Activated CD4-positive, alpha-beta T cell treated with anti-CD3 and anti-CD28 coated beads for 24 hours (primary cell): ENCODE measurements around the gene INPPL1.
"Not testable (repeated sequence)": the region's sequence is repeated elsewhere in the genome, so short reads cannot be mapped to it uniquely, and the experiment has no call there.

Experiments used
- DNase-seq, 2 donors: peaks; one replicate each; pipeline ENCODE4 v3.0.0-alpha.2; 2020; ENCODE audit warnings: low read depth in 2 of 2

Gene INPPL1

DNA sequence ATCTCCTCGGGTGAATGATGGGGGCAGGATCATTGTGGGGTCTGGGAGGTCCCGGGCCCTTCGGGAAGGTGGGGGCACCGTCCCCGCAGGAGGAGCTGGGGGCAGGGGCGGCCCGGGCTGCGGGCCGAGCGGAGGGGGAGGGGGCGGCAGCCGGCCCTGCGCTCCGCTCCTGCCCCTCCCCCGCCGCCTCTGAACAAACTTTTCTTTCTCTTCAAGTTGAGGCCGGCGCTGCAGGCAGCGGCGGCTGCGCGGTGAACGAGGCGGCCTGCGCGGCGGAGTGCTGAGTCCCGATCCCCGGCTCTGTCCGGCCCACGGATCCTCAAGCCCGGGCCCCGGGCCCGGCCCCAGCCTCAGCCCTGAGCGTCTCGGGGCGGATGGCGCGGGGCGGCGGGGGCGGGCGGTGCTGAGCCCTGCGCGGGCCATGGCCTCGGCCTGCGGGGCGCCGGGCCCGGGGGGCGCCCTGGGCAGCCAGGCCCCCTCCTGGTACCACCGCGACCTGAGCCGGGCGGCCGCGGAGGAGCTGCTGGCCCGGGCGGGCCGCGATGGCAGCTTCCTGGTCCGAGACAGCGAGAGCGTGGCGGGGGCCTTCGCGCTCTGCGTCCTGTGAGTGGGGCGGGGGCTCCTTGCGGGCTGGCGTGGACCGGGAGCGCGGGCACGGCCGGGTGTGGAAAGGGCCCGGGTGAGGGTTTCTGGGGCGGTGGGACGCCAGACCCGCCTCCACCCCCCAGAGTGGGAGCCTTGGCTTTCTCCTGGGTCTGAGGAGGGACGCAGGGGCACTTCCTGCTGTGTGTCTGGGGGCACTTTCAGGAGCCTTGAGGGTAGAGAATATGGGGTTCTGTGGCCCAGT, at the start of gene INPPL1:
INPPL1 (plus strand) TSS at position 204 of the 847 bp plus-strand sequence; CDS start at position 422, 218 bp downstream.
- no peak for DNase-seq

DNA sequence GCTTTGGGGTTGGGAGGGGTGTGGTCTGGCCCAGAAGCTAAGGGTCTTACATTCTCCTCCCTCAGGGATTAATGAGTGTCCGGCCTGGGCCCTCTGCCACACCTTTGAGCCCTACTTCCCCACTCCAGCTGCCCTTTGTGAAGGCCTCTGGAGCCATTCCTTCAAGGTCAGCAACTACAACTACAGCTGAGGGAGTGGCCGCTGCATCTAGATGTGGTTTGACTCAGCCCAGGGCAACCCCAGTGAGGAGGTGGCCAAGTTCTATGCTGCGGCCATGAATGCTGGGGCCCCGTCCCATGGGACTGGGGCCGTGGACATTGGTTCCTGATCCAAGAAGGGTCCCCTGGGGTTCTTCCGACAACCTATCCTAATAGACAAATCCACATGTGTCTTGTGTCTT, 46.9 kb upstream of the INPPL1 start:
- DNase-seq = no peak

DNA sequence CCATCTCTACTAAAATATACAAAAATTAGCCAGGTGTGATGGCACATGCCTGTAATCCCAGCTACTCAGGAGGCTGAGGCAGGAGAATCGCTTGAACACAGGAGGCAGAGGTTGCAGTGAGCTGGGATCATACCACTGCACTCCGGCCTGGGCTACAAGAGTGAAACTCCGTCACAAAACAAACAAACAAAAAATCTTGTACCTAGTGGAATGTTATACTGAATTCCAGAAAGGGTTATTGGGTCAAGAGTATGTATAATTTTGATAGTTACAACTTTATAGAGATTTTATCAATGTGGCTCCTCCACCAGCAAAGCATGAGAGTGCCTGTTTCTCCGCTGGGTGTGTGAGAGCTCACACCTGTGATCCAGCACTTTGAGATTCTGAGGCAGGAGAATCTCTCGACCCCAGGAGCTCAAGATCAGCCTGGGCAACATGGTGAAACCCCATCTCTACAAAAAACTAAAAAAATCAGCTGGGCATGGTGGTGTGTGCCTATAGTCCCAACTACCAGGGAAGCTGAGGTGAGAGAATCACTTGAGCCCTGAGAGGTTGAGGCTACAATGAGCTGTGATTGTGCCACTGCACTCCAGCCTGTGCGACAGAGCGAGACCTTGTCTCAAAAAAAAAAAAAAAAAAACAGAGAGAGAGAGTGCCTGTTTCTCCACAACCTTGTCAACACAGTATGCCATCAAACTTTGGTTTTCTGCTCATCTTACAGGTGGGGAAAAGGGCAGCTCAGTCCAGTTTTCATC, 45.3 kb upstream of the INPPL1 start:
- no peak for DNase-seq

GRCh38 chr11:72179804-72180396, 44.7 kb upstream of the INPPL1 start:
- no peak for DNase-seq

- DNase-seq = not testable (repeated sequence)
Observed at GRCh38 chr11:72180892-72181552, 43.5 kb upstream of the INPPL1 start.

GRCh38 chr11:72181553-72181958, 43.0 kb upstream of the INPPL1 start:
- DNase-seq = not testable (repeated sequence)

DNA sequence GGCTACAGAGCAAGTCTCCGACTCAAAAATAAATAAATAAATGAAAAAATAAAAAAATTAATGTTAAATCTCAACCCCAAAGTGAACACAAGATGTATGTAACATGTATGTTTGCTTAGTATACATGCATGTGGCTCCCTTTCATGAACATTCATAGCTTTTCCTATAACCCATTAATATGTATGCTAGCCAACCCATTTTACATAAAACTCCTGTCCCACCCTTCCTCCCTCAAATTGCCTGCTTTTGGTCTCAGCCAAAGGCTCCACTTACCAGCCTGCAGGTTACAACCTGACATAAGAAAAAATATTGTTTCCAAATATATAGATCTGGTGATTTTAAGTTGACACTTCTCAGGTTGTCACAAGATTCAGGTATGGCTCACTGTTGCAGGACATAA, 36.3 kb upstream of the INPPL1 start:
- DNase-seq = no peak

DNA sequence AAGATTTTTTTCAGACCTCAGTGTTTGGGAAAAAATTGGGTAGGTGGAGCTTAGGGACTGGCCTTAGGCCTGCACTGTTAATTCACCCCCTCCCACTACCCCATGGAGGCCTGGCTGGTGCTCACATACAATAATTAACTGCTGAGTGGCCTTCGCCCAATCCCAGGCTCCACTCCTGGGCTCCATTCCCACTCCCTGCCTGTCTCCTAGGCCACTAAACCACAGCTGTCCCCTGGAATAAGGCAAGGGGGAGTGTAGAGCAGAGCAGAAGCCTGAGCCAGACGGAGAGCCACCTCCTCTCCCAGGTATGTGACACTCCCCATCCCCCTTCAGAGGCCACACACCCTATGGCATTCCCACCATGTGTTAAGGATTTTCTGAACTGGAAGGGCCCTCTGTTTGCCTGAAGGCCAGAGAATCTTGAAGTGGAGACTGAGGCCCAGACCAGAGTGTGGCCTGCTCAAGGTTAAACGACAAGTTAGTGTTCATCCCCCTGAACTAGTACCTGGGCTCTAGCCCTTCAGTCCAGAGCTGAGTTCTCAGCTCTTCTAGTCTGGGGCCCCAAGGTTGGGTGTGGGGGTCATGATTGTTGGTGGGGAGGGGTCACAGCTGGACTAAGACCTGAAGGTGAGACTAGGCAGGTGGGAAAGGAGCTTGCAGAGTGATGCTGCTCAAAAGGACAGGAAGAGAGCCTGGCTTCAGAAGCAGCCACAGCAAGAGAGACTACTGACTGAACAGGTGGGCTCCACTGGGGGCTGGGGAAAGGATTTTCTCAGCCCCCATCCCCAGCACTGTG, 34.9 kb upstream of the INPPL1 start:
- no peak for DNase-seq

GRCh38 chr11:72190631-72191071, 33.9 kb upstream of the INPPL1 start:
- no peak for DNase-seq

GRCh38 chr11:72191961-72192381, 32.6 kb upstream of the INPPL1 start, which contains the start of gene FOLR1:
Gene FOLR1 (plus strand): TSS chr11:72192140. CDS start chr11:72192174, 34 bp downstream.
- DNase-seq = no peak

GRCh38 chr11:72195518-72196270, 28.9 kb upstream of the INPPL1 start:
- no peak for DNase-seq

GRCh38 chr11:72201445-72201844, 23.1 kb upstream of the INPPL1 start:
- DNase-seq = not testable (repeated sequence)

- DNase-seq = no peak
Observed at GRCh38 chr11:72202571-72202970, 22.0 kb upstream of the INPPL1 start.

GRCh38 chr11:72203163-72203562, 21.4 kb upstream of the INPPL1 start:
- no peak for DNase-seq

DNA sequence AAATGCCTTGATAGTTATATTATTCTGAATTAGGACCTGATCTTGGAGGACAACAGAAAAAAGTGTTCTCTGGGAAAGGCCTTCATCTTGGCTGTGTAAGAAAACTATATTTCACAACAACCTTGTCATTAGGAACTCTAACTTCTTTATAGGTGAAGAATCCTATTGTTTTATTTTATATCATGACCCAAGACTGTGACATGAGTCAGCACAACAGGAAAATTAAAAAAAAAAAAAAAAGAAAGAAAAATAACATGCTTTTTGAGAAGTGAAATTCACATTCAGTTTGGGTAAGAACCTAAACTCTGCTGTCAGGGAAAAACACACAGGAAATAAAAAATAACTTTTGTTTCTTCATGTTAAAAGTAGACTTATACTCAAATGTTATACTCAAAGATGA, 19.7 kb upstream of the INPPL1 start:
- no peak for DNase-seq

DNA sequence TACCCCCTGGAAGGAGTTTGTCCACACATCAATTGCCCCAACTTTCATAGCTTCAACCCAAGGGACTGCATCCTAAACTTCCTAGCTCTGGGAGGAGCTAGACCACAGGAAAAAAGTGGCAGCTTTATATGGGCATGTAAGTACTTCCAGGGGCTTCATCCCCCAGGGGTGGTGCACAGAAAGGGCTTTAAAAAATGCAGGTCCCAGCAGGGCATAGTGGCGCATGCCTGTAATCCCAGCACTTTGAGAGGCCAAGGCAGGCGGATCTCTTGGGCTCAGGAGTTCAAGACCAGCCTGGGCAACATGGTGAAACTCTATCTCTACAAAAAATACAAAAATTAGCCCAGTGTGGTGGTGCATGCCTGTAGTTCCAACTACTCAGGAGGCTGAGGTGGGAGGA, 17.8 kb upstream of the INPPL1 start:
- not testable (repeated sequence) for DNase-seq

- no peak for DNase-seq
Observed at GRCh38 chr11:72208281-72208680, 16.3 kb upstream of the INPPL1 start.

DNA sequence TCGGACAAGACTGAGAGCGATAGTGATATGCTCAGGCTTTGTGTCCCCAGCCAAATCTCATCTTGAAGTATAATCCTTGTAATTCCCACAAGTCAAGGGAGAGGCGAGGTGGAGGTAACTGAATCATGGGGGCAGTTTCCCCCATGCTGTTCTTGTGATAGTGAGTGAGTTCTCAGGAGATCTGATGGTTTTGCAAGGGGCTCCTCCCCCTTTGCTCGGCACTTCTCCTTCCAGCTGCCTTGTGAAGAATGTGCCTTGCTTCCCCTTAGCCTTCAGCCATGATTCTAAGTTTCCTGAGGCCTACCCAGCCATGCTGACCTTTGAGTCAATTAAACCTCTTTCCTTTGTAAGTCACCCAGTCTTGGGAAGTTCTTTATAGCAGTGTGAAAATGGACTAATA, 15.5 kb upstream of the INPPL1 start:
- DNase-seq = no peak

- DNase-seq = no peak
Observed at GRCh38 chr11:72216638-72217037, 7.9 kb upstream of the INPPL1 start, which contains the start of gene FOLR2. Gene FOLR2 (plus strand): TSS chr11:72216794. CDS start chr11:72218585, 1,791 bp downstream.

- no peak for DNase-seq
Observed at GRCh38 chr11:72217841-72218240, 6.7 kb upstream of the INPPL1 start.
